Astrocyte (in vitro differentiated cells and primary cell): ENCODE results near the gene ERRFI1.

Experiments
- EZH2 ChIP-seq: IDR thresholded peaks from 2 replicates; pipeline ENCODE4 v1.6.1; 2012; ENCODE audit warnings: mild to moderate bottlenecking, low read length, inconsistent platforms; ENCODE audit not compliant: insufficient read depth
- TF ChIP-seq, protein P1 (sequence below): IDR thresholded peaks from 2 replicates; pipeline ENCODE4 v1.5.1; 2011; ENCODE audit warnings: low read depth, mild to moderate bottlenecking, inconsistent platforms, low read length, moderate library complexity; ENCODE audit not compliant: insufficient read depth

DNA sequence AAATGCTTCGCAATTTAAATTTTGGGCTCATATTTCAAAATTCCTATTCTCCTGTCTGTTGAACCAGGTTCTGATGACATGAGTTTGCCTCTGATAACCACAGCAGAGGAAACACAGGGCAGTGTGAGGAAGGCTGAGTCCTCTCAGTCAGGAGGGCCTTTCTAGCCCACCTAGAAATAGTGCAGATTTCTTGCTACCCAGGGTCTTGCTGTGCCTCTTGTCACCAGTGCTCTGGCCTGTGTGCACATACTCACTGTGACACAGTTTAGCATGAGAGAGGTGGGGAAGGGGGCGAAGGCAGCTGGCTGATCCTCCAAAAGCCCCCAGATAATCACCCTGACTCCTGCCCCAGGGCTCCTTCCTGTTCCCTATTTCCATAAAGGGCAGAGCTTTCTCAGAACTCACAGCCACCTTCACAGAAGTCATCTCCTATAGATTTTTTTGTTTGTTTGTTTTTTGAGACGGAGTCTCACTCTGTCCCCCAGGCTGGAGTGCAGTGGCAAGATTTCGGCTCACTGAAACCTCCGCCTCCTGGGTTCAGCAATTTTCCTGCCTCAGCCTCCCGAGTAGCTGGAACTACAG, 23.7 kb downstream of the ERRFI1 start:
- TF ChIP-seq, protein P1, sequence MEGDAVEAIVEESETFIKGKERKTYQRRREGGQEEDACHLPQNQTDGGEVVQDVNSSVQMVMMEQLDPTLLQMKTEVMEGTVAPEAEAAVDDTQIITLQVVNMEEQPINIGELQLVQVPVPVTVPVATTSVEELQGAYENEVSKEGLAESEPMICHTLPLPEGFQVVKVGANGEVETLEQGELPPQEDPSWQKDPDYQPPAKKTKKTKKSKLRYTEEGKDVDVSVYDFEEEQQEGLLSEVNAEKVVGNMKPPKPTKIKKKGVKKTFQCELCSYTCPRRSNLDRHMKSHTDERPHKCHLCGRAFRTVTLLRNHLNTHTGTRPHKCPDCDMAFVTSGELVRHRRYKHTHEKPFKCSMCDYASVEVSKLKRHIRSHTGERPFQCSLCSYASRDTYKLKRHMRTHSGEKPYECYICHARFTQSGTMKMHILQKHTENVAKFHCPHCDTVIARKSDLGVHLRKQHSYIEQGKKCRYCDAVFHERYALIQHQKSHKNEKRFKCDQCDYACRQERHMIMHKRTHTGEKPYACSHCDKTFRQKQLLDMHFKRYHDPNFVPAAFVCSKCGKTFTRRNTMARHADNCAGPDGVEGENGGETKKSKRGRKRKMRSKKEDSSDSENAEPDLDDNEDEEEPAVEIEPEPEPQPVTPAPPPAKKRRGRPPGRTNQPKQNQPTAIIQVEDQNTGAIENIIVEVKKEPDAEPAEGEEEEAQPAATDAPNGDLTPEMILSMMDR: no peak
- no peak for TF ChIP-seq EZH2
